ENCODE data around the gene AKR1C8. TPM values are rescaled to one million over a fixed set of nuclear protein-coding genes. Genes with fewer than 3 reads are reported as not detected.

AKR1C8 gene
- total and polyA plus RNA-seq, 10 of the 15 experiments (the other 5 are each of a cell fraction or from before 2014, with no cell fraction given): 0.18 TPM; not detected in 9

DNA sequence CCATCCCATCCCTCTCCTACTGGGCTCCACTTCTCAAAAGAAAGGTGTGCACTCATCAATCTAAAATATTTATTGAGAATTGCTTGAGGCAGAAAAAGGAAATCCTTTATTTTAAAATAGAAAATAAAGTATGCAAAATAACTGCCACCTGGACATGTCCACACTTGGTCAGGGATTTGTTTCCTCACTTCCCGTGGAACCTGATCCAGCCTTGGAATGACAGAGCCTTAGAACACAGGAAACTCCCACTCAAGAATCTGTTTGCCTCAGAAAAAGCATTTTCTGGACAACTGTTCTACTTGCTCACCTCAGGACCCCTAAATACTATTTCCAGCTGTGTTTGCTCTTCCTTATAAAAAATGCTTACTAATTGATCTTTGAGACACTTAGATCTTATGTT, 29.0 kb downstream of the AKR1C8 start:
- H3K9ac ChIP-seq (ENCODE audit: control insufficient read depth, insufficient read depth, low read length): no peak overlapping the region
- in situ Hi-C loops (cut with MboI) (no loop called here), intact Hi-C loops (cut with micrococcal nuclease; ENCODE audit: unreplicated experiment) (no loop called here)
- no peak for TF ChIP-seq POLR2AphosphoS2 (IDR thresholded peaks at IDR 0.05; ENCODE audit: low read depth, low read length)
- no peak for TF ChIP-seq MTA2 (IDR thresholded peaks at IDR 0.05; ENCODE audit: low read depth)
- no peak for TF ChIP-seq RBBP5 (conservative IDR thresholded peaks at IDR 0.05)
- TF ChIP-seq ZNF622 (IDR thresholded peaks at IDR 0.05): no peak
- no peak for TF ChIP-seq CBFB (IDR thresholded peaks at IDR 0.05; ENCODE audit: low read depth)
- ChIA-PET CTCF (no interaction called here), SMC1A (ENCODE audit: uncharacterized antibody, unreplicated experiment) (no interaction called here), POLR2A (no interaction called here), RAD21 (ENCODE audit: unreplicated experiment) (no interaction called here)
- no peak overlapping the region for H2AFZ ChIP-seq (ENCODE audit: control insufficient read depth, low read depth, low read length)
- H3K79me2 ChIP-seq (ENCODE audit: control insufficient read depth, insufficient read depth, low read length): no peaks in the 10 kb centered on the region
- no peak for DNase-seq (ENCODE audit: low read depth, low spot score)
- BruUV-seq (replicated peaks): no TSS peak
- WGBS (ENCODE audit: insufficient coverage, insufficient replicate concordance, low lambda C conversion rate, missing lambda C conversion rate): 10% methylated on average over 1 of the region's 1 CpG
- no peak for ATAC-seq
- H3K36me3 ChIP-seq (ENCODE audit: control insufficient read depth in 2 of 2, insufficient read depth in 2 of 2, low read length in 1 of 2): no peaks in the 10 kb centered on the region
- no peaks in the 10 kb centered on the region for H4K20me1 ChIP-seq (ENCODE audit: control insufficient read depth, insufficient read depth)
- H3K9me3 ChIP-seq (replicated peaks; ENCODE audit: control insufficient read depth, insufficient read depth, low read length): no peaks in the 10 kb centered on the region
- H3K27me3 ChIP-seq (replicated peaks in 1 of 2; ENCODE audit: control insufficient read depth in 2 of 2, insufficient read depth in 2 of 2, low read length in 1 of 2): no peaks in the 10 kb centered on the region
- H3K4me1 ChIP-seq (ENCODE audit: control insufficient read depth, insufficient read depth, low read length): no peaks in the 10 kb centered on the region
- no peak overlapping the region for H3K27ac ChIP-seq (ENCODE audit: control insufficient read depth, insufficient read depth)
- no peak overlapping the region for H3K4me2 ChIP-seq (ENCODE audit: control insufficient read depth, insufficient read depth)
- H3K4me3 ChIP-seq: no peak overlapping the region
- FAIRE-seq: no peak

DNA sequence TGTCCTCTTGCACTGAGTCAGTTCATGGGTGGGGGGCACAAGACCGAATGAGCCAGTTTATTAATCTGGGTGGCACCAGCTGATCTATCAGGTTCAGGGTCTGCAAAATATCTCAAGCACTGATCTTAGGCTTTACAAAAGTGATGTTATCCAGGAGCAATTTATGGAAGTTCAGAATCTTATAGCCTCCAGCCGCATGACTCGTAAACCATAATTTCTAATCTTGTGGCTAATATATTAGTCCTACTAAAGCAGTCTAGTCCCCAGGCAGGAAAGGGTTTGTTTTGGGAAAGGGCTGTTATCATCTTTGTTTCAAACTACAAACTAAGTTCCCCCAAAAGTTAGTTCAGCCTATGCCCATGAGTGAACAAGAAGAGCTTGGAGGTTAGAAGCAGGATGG, 33.9 kb downstream of the AKR1C8 start:
- ATAC-seq (no peak), DNase-seq (ENCODE audit: low read depth, low spot score) (no peak), FAIRE-seq (no peak)
- Histone ChIP-seq H3K36me3 (ENCODE audit: control insufficient read depth in 2 of 2, insufficient read depth in 2 of 2, low read length in 1 of 2) (no peaks in the 10 kb centered on the region), H3K9me3 (replicated peaks; ENCODE audit: control insufficient read depth, insufficient read depth, low read length) (no peaks in the 10 kb centered on the region), H3K4me1 (ENCODE audit: control insufficient read depth, insufficient read depth, low read length) (no peaks in the 10 kb centered on the region), H3K4me2 (ENCODE audit: control insufficient read depth, insufficient read depth) (no peak overlapping the region), H3K9ac (ENCODE audit: control insufficient read depth, insufficient read depth, low read length) (no peak overlapping the region), H3K79me2 (ENCODE audit: control insufficient read depth, insufficient read depth, low read length) (no peaks in the 10 kb centered on the region), H2AFZ (ENCODE audit: control insufficient read depth, low read depth, low read length) (no peak overlapping the region), H3K27ac (ENCODE audit: control insufficient read depth, insufficient read depth) (no peak overlapping the region), H4K20me1 (ENCODE audit: control insufficient read depth, insufficient read depth) (no peaks in the 10 kb centered on the region), H3K4me3 (no peak overlapping the region), H3K27me3 (replicated peaks in 1 of 2; ENCODE audit: control insufficient read depth in 2 of 2, insufficient read depth in 2 of 2, low read length in 1 of 2) (no peaks in the 10 kb centered on the region)
- SMC1A ChIA-PET (ENCODE audit: uncharacterized antibody, unreplicated experiment): interaction anchor here (0.6 to 1.1 kb wide), 2 partner anchors 16 to 209 kb away, joined by 3 read pairs; no protein-coding TSS in a partner anchor
- intact Hi-C loops (cut with micrococcal nuclease; ENCODE audit: unreplicated experiment): no loop called here
- WGBS (ENCODE audit: insufficient coverage, insufficient replicate concordance, low lambda C conversion rate, missing lambda C conversion rate): 61% methylated on average over 3 of the region's 3 CpGs
- CTCF ChIA-PET: no interaction called here
- POLR2A ChIA-PET: no interaction called here
- in situ Hi-C loops (cut with MboI): no loop called here
- BruUV-seq (replicated peaks): no TSS peak
- RAD21 ChIA-PET (ENCODE audit: unreplicated experiment): no interaction called here
- TF ChIP-seq, protein P1, sequence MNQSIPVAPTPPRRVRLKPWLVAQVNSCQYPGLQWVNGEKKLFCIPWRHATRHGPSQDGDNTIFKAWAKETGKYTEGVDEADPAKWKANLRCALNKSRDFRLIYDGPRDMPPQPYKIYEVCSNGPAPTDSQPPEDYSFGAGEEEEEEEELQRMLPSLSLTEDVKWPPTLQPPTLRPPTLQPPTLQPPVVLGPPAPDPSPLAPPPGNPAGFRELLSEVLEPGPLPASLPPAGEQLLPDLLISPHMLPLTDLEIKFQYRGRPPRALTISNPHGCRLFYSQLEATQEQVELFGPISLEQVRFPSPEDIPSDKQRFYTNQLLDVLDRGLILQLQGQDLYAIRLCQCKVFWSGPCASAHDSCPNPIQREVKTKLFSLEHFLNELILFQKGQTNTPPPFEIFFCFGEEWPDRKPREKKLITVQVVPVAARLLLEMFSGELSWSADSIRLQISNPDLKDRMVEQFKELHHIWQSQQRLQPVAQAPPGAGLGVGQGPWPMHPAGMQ (IDR thresholded peaks at IDR 0.05; ENCODE audit: borderline replicate concordance): no peak
- TF ChIP-seq, protein P2, sequence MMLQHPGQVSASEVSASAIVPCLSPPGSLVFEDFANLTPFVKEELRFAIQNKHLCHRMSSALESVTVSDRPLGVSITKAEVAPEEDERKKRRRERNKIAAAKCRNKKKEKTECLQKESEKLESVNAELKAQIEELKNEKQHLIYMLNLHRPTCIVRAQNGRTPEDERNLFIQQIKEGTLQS (IDR thresholded peaks at IDR 0.05; ENCODE audit: borderline replicate concordance, extremely low read depth, low read depth, low read length): no peak
- TF ChIP-seq, protein P3, sequence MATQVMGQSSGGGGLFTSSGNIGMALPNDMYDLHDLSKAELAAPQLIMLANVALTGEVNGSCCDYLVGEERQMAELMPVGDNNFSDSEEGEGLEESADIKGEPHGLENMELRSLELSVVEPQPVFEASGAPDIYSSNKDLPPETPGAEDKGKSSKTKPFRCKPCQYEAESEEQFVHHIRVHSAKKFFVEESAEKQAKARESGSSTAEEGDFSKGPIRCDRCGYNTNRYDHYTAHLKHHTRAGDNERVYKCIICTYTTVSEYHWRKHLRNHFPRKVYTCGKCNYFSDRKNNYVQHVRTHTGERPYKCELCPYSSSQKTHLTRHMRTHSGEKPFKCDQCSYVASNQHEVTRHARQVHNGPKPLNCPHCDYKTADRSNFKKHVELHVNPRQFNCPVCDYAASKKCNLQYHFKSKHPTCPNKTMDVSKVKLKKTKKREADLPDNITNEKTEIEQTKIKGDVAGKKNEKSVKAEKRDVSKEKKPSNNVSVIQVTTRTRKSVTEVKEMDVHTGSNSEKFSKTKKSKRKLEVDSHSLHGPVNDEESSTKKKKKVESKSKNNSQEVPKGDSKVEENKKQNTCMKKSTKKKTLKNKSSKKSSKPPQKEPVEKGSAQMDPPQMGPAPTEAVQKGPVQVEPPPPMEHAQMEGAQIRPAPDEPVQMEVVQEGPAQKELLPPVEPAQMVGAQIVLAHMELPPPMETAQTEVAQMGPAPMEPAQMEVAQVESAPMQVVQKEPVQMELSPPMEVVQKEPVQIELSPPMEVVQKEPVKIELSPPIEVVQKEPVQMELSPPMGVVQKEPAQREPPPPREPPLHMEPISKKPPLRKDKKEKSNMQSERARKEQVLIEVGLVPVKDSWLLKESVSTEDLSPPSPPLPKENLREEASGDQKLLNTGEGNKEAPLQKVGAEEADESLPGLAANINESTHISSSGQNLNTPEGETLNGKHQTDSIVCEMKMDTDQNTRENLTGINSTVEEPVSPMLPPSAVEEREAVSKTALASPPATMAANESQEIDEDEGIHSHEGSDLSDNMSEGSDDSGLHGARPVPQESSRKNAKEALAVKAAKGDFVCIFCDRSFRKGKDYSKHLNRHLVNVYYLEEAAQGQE (IDR thresholded peaks at IDR 0.05; ENCODE audit: low read depth, low read length): no peak
- TF ChIP-seq TARDBP (IDR thresholded peaks at IDR 0.05; ENCODE audit: borderline replicate concordance) (no peak), NR2C1 (IDR thresholded peaks at IDR 0.05) (no peak)

Data from GM12878 (cell line).